ENCODE data around the gene PODXL2.

GRCh38 chr3:127710155-127710941 is 81.4 kb downstream of the PODXL2 start:
- TF ChIP-seq CTCF (IDR thresholded peaks at IDR 0.05), result no peak
- TF ChIP-seq POLR2A (IDR thresholded peaks at IDR 0.05), result no peak
